Measurements from ENCODE around the gene IDE.

GRCh38 chr10:92419740-92420545 is 153.9 kb downstream of the IDE start:
- TF ChIP-seq POLR2A (IDR thresholded peaks at IDR 0.05) = no peak
- TF ChIP-seq, protein P1, sequence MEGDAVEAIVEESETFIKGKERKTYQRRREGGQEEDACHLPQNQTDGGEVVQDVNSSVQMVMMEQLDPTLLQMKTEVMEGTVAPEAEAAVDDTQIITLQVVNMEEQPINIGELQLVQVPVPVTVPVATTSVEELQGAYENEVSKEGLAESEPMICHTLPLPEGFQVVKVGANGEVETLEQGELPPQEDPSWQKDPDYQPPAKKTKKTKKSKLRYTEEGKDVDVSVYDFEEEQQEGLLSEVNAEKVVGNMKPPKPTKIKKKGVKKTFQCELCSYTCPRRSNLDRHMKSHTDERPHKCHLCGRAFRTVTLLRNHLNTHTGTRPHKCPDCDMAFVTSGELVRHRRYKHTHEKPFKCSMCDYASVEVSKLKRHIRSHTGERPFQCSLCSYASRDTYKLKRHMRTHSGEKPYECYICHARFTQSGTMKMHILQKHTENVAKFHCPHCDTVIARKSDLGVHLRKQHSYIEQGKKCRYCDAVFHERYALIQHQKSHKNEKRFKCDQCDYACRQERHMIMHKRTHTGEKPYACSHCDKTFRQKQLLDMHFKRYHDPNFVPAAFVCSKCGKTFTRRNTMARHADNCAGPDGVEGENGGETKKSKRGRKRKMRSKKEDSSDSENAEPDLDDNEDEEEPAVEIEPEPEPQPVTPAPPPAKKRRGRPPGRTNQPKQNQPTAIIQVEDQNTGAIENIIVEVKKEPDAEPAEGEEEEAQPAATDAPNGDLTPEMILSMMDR (IDR thresholded peaks at IDR 0.05) = peak in 1 of 4 experiments; percentile 33

Data from uterus (tissue), 2 donors.